ENCODE data around the gene OR52L1.

Gene OR52L1

DNA sequence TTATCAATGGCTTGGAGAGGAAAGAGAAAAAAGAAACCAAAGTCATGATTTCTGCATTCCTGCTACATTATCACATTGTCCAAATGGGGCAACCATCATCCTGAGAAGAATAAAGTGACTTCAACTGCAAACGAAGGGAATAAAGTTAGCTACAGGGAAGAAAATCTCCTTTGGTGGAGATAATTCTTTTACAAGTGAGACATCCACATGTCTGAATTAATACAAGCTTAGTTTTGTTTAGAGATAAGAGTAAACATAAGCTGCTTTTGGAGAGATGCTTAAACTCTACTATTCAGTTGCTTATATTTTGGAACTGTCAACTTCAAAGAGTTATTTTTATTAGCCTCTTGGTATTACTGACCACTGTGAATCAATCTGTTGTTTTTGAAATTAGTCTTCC is at the start of gene OR52L1:
Gene OR52L1 (minus strand): TSS at position 101 of the 400 bp plus-strand sequence. CDS start 55 bp downstream, at position 46.
- no peak for FAIRE-seq
- DNase-seq (ENCODE audit: insufficient read length, low spot score): no peak
- TF ChIP-seq POLR2A (IDR thresholded peaks at IDR 0.05; ENCODE audit: low read depth, low read length): no peak

DNA sequence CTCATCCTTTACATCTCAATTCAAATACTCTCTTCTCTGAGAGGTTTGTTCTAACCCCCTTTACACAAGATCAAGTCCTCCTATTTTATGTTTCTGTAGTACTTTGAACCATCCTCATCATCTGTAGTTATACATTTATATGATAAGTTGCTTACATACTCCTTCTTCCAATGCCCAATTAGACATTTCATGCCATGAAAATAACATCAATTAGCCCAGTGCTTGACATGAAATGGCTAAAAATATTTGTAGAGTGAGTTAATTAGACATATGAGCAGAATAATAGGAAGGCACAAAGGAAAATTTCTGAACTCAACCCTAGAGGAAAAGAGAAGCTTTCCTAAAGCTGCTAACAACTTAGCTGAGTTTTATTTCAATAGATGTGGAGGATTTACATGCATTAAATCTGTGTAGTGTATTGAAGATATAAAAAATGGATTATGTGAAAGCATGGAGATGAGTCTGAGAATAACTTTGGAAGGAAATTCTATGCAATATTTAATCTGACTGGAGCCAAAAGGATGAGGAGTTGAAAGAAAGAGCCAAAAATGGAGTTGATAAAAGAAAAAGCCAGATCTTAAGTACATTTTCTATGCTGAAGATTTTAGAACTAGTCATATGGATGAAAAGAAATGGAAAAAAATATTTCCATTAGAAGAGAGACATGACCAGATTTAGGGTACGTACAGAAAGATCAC is 44.1 kb upstream of the OR52L1 start, which contains the start of gene OR56A1:
Gene OR56A1 (minus strand): TSS at position 51 of the 698 bp plus-strand sequence. CDS start 3,066 bp downstream, outside the sequence.
- DNase-seq (ENCODE audit: insufficient read length, low spot score) (no peak), FAIRE-seq (no peak)
- TF ChIP-seq POLR2A (IDR thresholded peaks at IDR 0.05; ENCODE audit: low read depth, low read length): no peak

DNA sequence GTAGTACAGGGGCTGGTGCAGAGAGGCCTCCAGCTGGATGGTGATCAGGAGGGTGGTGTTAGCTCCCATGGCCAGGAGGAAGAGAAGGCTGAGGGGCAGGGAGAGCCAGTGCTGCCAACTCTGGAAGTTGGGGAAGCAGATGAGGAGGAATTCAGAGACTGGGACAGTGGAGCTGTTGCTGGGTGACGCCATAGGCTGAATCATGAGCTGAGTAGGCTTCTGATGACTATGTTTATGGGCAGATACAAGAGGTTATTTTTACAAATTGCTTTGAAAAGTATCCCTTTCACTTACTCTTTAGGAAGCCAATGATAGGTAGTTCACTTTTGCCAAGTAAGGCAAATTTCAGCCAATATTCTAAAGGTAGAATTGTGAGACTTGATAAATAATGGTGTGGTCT is 40.7 kb upstream of the OR52L1 start:
- FAIRE-seq: peak; percentile 64
- TF ChIP-seq POLR2A (IDR thresholded peaks at IDR 0.05; ENCODE audit: low read depth, low read length): no peak
- no peak for DNase-seq (ENCODE audit: insufficient read length, low spot score)

DNA sequence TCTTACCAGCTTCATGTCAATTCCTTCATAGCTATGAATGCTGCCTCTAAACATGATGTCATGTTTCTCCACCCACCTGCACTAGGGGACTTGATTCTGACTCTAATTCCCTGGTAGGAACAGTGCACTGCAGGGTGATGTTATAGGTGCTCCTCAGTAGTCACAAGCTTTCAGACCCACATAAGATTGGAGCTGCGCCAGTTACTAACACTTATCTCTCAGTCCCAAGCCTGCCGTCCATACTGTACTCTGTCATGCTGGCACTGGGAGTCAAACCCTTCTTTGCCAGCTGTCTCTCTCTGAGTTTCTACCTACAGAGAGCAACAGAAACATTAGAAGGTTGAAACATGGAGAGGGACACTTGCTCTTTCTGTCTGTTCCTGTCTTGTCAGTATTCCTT is 38.3 kb upstream of the OR52L1 start:
- TF ChIP-seq POLR2A (IDR thresholded peaks at IDR 0.05; ENCODE audit: low read depth, low read length): no peak
- DNase-seq (ENCODE audit: insufficient read length, low spot score) (no peak), FAIRE-seq (no peak)

DNA sequence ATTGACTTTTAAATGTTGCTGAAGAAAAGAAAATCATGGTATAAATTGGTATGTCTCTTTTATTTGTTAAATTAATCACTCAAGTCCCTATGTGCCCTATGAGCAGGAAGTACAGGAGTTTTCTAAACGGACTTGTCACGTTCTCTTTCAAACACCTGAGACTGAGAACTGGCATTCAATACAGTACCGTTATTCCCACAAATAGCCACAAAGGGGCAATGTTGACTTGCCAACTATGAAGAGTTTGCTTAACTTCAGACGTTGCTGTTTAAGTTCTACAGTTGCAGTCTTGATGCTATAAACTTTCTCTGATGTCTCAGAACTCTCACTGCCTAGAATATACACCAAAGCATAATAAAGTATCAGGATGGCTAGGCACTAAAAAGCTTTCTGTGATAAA is 36.2 kb upstream of the OR52L1 start:
- no peak for DNase-seq (ENCODE audit: insufficient read length, low spot score)
- peak; percentile 86 for FAIRE-seq
- no peak for TF ChIP-seq POLR2A (IDR thresholded peaks at IDR 0.05; ENCODE audit: low read depth, low read length)

DNA sequence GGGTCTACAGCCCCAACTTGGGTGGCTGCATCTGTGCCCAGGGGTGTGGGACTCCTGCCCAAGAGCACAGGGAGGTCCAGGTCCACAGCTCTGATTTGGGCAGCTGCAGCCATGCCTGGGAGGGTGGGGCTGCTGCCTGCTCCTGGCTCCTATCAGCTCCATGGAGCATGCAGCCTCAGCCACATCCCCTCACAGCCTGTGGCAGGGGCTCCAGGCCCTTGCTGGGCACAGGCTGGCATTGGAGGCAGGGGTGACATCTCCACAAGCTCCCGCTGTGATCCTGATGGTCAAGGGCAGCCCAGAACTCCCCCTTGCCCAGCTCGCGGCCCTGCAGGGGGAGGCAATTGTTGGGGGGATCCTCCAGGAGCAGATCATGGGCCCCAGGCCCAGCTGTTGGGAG is 26.3 kb upstream of the OR52L1 start:
- no peak for TF ChIP-seq POLR2A (IDR thresholded peaks at IDR 0.05; ENCODE audit: low read depth, low read length)
- no peak for DNase-seq (ENCODE audit: insufficient read length, low spot score)
- no peak for FAIRE-seq

DNA sequence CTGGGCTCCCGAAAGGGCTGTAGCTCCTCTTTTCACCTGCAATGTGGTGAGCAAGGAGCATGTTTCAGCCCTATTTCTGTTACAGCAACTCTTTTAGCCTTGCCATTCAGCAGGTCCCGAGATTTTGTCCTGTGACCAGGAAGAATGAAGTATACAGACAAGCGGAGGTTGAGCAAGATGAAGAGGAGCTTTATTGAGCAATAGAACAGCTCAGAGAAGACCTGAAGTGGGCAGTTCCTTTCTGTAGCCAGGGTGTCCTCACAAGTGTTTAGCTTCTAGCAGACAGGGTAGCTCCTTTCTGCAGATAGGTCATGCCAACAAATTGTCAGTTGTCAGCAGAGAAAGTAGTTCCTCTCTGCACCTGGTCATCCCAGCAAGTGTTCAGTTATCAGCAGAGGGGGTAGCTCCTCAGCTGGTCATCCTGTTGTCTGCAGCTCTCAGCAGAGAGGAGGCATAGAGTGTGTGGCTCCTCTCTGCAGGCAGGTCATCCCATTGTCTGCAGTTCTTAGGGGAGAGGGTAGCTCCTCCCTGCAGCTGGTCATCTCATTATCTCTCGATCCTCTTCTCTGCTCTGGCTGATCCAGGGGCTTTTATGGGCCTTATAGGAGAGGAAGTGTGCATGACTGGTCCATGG is 25.4 kb upstream of the OR52L1 start:
- FAIRE-seq: no peak
- no peak for DNase-seq (ENCODE audit: insufficient read length, low spot score)
- TF ChIP-seq POLR2A (IDR thresholded peaks at IDR 0.05; ENCODE audit: low read depth, low read length): no peak

DNA sequence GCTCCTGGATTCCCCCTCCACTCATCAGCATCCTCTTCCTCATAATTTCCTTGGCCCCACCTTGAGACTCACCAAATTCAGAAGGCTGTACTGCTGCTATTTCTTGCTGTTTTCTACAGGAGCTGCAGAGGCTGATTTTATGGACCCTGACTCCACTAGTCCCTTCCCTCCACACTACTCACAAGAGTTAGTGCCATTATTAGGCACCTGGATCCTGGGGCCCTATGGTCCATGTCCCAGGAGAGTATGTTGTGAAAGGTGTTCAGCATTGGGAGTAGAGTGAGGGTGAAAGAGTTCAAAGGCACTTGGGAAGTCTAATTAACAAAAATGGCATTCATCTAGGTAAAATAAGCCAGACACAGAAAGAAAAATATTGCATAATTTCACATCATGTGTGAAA is 20.1 kb upstream of the OR52L1 start, which contains the start of gene OR56A4:
Gene OR56A4 (minus strand): TSS at position 101 of the 400 bp plus-strand sequence. CDS start 3,954 bp downstream, outside the sequence.
- FAIRE-seq (no peak), DNase-seq (ENCODE audit: insufficient read length, low spot score) (no peak)
- no peak for TF ChIP-seq POLR2A (IDR thresholded peaks at IDR 0.05; ENCODE audit: low read depth, low read length)

DNA sequence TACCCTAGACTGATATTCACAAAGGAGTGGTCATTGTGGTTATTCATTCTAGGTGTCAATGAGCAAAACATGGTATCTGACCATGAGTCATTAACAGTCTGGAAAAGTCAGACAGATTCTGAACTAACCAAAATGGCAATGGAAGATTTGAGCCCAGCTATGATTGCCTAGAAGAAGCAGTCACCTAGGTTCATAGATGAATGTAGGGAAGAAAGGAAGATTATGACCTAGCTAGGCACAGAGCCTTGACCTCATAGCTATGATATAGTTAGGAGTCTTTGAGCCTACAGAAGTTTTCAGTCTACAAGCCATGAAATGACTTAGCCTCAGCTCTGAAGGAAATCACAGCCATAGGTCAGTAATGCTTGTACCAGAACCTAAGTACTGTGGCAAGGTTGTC is 19.6 kb upstream of the OR52L1 start:
- TF ChIP-seq POLR2A (IDR thresholded peaks at IDR 0.05; ENCODE audit: low read depth, low read length): no peak
- DNase-seq (ENCODE audit: insufficient read length, low spot score) (no peak), FAIRE-seq (no peak)

DNA sequence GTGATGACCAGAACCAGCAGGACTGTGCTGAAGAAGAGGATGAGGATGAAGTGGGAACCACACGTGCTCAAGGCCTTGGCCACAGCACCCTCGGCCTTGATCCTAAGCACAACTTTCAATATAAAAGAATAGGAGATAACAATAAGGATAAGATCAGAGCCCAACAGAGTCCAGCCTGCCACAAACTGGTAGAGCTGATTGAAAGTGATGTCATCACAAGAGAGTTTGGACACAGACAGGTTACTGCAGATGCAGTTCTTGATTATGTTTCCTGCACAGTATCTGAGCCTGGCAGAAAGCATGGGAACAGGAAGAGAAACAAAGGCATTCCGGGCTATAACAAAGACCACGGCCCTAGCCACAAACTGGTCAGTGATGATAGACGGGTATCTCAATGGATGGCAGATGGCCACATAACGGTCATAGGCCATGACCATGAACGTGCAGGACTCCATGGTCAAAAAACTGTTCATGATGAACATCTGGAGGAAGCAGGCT is 15.5 kb upstream of the OR52L1 start:
- FAIRE-seq (no peak), DNase-seq (ENCODE audit: insufficient read length, low spot score) (no peak)
- no peak for TF ChIP-seq POLR2A (IDR thresholded peaks at IDR 0.05; ENCODE audit: low read depth, low read length)

DNA sequence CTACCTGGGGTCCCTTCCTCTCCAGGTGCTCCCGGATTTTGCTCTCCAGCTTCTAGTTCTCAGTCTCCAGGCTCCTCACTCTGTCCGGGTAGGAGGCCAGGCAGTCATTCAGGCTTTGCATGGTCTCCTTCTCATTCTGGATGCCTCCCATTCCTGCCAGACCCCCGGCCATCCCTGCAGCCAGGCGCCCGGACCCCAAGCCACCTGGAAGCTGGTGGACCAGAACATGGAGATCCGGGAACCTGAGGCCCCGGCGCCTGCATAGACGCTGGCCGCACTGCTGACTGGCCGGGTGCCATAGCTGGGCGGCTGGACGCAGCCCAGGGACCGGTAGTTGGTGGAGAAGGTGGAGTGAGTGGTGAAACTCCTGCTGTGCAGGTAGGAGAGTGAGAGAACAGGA is 8.0 kb upstream of the OR52L1 start:
- no peak for TF ChIP-seq POLR2A (IDR thresholded peaks at IDR 0.05; ENCODE audit: low read depth, low read length)
- DNase-seq (ENCODE audit: insufficient read length, low spot score): no peak
- no peak for FAIRE-seq

DNA sequence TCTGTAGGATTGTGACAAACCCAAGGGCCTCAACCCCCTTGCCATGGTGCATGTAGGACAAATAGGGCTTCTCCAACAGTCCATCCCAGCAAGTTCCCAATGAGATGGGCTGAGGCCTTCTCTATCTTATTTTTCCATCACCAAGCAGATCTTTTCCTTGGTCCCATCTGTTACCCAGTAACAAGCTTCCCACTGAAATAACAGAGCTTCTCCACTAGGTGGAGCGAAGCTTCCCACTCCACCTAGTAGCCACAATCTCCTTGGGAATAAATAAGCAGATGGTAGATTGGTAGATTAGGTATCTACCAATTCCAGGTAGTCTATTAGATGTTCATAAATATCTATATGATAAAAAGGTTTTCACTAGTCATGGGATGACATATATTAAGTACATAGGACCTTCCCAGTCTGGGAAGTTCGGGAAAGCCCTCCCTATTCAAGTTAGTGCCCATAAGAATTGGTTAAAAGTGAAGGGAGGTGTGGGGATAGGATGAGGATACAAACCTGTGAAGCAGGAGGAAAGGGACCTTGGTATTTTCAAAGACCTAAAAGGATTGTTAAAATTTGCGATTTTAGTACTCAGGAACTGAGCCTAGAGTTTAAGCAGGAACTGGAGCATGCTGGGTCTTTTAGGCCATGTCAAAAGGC is 5.9 kb upstream of the OR52L1 start:
- no peak for TF ChIP-seq POLR2A (IDR thresholded peaks at IDR 0.05; ENCODE audit: low read depth, low read length)
- DNase-seq (ENCODE audit: insufficient read length, low spot score) (peak; percentile 33), FAIRE-seq (peak; percentile 93)

DNA sequence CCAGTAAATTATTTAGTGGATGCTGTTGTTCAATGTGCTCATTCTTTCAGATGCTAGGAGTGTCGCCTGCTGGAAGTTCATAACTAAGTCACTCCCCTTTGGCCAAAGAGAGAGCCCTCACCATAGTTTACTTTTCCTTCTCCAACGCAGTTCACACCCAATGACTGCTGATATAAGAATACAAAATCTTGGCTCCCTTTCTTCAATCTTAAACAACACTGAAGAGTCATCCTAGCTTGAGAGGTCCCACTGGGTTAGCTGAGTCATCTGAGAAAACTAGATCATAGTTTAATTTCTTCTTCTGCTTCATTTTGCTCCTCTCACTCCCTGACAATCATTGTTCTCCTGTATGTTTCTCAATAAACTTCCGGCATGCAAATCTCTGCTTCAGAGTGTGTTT is 5.4 kb upstream of the OR52L1 start:
- FAIRE-seq (no peak), DNase-seq (ENCODE audit: insufficient read length, low spot score) (no peak)
- TF ChIP-seq POLR2A (IDR thresholded peaks at IDR 0.05; ENCODE audit: low read depth, low read length): no peak

DNA sequence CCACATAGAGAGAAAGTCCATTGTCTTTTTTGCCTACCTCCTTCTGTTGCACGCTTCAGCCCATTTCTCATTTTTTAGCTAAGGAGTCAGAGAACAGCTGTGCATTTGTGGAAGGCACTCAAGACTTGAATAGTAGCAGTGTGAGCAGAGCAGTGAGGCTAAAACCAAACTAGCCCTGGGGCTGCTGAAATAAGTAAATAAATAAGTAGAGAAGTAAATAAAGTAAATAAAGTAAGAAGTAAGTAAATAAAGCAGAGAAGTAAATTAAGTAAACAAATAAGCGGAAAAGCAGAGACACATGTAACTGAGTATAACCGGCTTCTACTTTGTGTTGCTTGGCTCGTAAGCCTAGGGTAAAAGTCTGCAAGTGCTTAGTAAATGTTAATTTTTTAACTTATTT is 2.4 kb upstream of the OR52L1 start:
- DNase-seq (ENCODE audit: insufficient read length, low spot score): no peak
- FAIRE-seq: no peak
- TF ChIP-seq POLR2A (IDR thresholded peaks at IDR 0.05; ENCODE audit: low read depth, low read length): no peak
